Ishikawa (cell line): ENCODE data around the gene SYNE1.

ENCODE experiments used
- CEBPB ChIP-seq: IDR thresholded peaks from 2 replicates; pipeline ENCODE4 v1.6.1; 2012
- CREB1 ChIP-seq: IDR thresholded peaks from 2 replicates; pipeline ENCODE4 v1.6.1; 2012; ENCODE audit warnings: low read depth
- EGR1 ChIP-seq: IDR thresholded peaks from 2 replicates; pipeline ENCODE4 v1.6.1; 2012
- EP300 ChIP-seq: IDR thresholded peaks from 2 replicates; pipeline ENCODE4 v1.6.1; 2012; ENCODE audit warnings: borderline replicate concordance
- FOXM1 ChIP-seq: IDR thresholded peaks from 2 replicates; pipeline ENCODE4 v1.6.1; 2012; ENCODE audit warnings: low read depth, borderline replicate concordance
- NFIC ChIP-seq: IDR thresholded peaks from 2 replicates; pipeline ENCODE4 v1.6.1; 2012
- RAD21 ChIP-seq: IDR thresholded peaks from 2 replicates; pipeline ENCODE4 v1.6.1; 2012; ENCODE audit warnings: low read depth
- TAF1 ChIP-seq: IDR thresholded peaks from 2 replicates; pipeline ENCODE4 v1.6.1; 2012; ENCODE audit warnings: low read depth, mild to moderate bottlenecking
- TCF12 ChIP-seq: IDR thresholded peaks from 2 replicates; pipeline ENCODE4 v1.6.1; 2012; ENCODE audit warnings: low read depth
- TEAD4 ChIP-seq: IDR thresholded peaks from 2 replicates; pipeline ENCODE4 v1.6.1; 2012
- YY1 ChIP-seq: IDR thresholded peaks from 2 replicates; pipeline ENCODE4 v1.6.1; 2012; ENCODE audit warnings: low read depth
- ZBTB7A ChIP-seq: IDR thresholded peaks from 2 replicates; pipeline ENCODE4 v1.6.1; 2012; ENCODE audit warnings: low read depth
- TF ChIP-seq, protein P1 (sequence below): IDR thresholded peaks from 2 replicates; pipeline ENCODE4 v1.6.1; 2012; ENCODE audit warnings: low read depth, mild to moderate bottlenecking
- TF ChIP-seq, protein P2 (sequence below): IDR thresholded peaks from 2 replicates; pipeline ENCODE4 v1.6.1; 2012
- TF ChIP-seq, protein P3 (sequence below): IDR thresholded peaks from 2 replicates; pipeline ENCODE4 v1.6.1; 2012

SYNE1 gene

DNA sequence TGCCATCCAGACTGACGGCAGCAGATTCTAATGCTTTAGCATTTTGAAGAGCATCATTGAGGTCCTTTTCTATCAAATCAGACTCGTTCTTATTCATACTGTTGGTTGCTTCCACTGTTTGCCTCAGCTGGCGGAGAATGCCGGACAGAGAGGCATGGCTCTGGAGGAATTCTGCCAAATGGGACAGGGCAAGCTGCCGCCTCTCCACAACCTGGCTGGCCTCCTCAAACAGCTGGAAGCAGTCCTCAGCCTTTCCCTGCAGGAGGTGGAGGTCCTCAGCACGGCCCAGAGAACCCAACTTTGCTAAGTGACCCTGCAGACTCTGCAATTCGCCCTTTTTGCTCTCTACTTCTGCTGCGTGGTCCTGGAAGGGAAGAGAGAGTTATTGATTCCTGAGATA is 220.5 kb downstream of the SYNE1 start:
- TF ChIP-seq RAD21 (no peak), CEBPB (no peak), TEAD4 (no peak), EP300 (no peak), CREB1 (no peak), YY1 (no peak), TCF12 (no peak), NFIC (no peak), ZBTB7A (no peak), TAF1 (no peak), FOXM1 (no peak), EGR1 (no peak)
- TF ChIP-seq, protein P1, sequence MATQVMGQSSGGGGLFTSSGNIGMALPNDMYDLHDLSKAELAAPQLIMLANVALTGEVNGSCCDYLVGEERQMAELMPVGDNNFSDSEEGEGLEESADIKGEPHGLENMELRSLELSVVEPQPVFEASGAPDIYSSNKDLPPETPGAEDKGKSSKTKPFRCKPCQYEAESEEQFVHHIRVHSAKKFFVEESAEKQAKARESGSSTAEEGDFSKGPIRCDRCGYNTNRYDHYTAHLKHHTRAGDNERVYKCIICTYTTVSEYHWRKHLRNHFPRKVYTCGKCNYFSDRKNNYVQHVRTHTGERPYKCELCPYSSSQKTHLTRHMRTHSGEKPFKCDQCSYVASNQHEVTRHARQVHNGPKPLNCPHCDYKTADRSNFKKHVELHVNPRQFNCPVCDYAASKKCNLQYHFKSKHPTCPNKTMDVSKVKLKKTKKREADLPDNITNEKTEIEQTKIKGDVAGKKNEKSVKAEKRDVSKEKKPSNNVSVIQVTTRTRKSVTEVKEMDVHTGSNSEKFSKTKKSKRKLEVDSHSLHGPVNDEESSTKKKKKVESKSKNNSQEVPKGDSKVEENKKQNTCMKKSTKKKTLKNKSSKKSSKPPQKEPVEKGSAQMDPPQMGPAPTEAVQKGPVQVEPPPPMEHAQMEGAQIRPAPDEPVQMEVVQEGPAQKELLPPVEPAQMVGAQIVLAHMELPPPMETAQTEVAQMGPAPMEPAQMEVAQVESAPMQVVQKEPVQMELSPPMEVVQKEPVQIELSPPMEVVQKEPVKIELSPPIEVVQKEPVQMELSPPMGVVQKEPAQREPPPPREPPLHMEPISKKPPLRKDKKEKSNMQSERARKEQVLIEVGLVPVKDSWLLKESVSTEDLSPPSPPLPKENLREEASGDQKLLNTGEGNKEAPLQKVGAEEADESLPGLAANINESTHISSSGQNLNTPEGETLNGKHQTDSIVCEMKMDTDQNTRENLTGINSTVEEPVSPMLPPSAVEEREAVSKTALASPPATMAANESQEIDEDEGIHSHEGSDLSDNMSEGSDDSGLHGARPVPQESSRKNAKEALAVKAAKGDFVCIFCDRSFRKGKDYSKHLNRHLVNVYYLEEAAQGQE = no peak
- TF ChIP-seq, protein P2, sequence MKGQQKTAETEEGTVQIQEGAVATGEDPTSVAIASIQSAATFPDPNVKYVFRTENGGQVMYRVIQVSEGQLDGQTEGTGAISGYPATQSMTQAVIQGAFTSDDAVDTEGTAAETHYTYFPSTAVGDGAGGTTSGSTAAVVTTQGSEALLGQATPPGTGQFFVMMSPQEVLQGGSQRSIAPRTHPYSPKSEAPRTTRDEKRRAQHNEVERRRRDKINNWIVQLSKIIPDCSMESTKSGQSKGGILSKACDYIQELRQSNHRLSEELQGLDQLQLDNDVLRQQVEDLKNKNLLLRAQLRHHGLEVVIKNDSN = no peak
- TF ChIP-seq, protein P3, sequence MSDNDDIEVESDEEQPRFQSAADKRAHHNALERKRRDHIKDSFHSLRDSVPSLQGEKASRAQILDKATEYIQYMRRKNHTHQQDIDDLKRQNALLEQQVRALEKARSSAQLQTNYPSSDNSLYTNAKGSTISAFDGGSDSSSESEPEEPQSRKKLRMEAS = no peak

DNA sequence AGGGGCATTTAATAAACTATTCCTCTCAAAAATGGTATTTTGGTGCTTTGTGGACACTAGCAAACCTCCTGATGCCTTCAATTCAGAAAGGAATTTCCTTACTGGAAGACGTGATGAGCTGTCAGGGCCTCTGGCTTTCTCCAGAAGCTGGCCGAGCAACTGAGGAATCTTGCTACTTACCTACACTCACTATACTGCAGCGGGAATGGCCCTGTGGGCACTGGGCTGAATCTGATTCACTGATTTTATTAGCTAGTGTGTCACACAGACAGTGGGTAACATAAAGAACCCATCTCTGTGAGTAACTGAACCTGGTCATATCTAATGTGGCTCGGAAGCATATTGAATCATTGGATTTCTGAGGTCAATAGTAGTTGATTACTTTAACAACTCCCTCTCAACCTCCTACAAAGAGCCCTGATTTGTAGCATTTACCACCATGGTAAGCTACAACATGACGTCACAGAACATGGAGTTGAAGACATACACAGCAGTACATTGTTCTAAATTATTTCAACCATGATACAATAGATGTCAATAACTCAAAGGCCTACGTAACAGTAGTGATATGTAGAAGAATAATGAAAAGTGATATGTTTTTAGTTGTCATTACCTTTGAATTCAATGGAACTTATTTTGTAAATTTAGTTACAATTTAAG is 232.1 kb downstream of the SYNE1 start:
- TF ChIP-seq CREB1 = no peak

DNA sequence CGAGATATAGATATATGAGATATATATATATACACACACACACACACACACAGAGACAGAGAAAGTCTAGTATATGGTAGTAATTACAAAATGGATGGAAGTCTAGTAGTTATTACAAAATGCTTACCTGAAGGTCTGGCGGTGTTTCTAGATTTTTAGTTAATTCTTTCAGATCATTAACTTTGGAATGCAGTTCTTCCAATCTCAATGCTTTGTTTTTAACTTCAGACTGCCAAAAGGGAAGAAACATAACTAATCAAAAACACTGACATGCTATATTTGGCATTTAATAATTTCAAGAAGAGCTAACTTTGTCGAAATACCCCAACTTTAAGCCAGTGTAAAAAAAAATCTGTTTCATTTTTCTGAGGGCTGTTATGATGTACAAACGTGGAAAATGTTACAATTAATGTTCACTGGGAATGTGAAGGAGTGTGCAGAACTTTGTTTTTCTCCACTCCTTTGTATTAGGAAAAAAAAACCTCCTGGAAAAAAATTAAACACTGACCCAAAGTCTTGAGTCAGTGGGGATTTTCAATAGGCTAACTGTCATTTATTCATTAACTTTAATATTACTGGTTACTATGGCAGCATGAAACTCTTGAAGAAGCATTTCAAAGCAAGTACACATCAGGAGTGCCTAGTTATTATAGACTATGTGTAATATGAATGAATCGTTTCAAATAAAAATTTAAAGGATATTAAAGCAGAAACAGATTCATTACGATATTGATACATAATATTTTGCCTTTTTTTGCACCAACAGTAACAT is 232.9 kb downstream of the SYNE1 start:
- TF ChIP-seq EGR1 (no peak), TAF1 (no peak), NFIC (no peak), CREB1 (no peak), ZBTB7A (no peak), EP300 (no peak), RAD21 (no peak), FOXM1 (no peak), TCF12 (no peak), TEAD4 (no peak), CEBPB (no peak), YY1 (no peak)
- TF ChIP-seq, protein P2 = no peak
- TF ChIP-seq, protein P1 = no peak
- TF ChIP-seq, protein P3 = no peak

DNA sequence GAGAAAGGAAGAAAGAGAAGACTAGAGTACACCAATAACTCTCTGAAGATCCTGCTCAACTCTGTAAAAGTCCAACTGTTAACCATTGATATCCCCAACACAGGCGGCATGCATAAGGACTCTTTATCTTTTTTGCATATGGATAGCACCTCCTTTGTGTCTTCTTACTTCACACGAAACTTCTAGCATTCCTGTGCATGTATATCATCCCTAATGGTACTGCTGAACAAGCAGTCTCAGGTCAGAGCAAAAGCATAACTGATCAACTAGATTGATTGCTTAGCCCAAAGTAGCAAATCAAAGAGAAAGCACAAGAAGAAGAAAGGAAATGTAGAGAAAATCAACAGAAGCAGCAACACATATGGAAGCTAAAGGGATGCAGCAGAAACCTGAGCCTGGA is 234.4 kb downstream of the SYNE1 start:
- no peak for TF ChIP-seq CREB1
- TF ChIP-seq RAD21 = no peak
- no peak for TF ChIP-seq CEBPB
- TF ChIP-seq, protein P2 = no peak
- no peak for TF ChIP-seq EP300
- TF ChIP-seq, protein P1 = no peak
- TF ChIP-seq ZBTB7A = no peak
- no peak for TF ChIP-seq FOXM1
